Measurements from ENCODE around the gene SLC39A11.

SLC39A11 gene

GRCh38 chr17:73111386-73111785, 18.9 kb upstream of the SLC39A11 start:
- H3K4me1 ChIP-seq (ENCODE audit: control insufficient read depth in 1 of 2, insufficient read depth in 2 of 2, low read length in 2 of 2): no peaks in the 10 kb centered on the region
- H2BK12ac ChIP-seq (ENCODE audit: low read length): no peak overlapping the region
- WGBS (ENCODE audit: extremely low coverage, insufficient coverage, insufficient read length): no CpG with 5 or more reads among the region's 6 CpGs

GRCh38 chr17:73107191-73107590, 14.7 kb upstream of the SLC39A11 start:
- DNase-seq: no peak
- no peak overlapping the region for H4K12ac ChIP-seq (ENCODE audit: low read depth, low read length)
- H3K27me3 ChIP-seq (ENCODE audit: insufficient read depth, low read length): no peaks in the 10 kb centered on the region
- H4K91ac ChIP-seq (ENCODE audit: low read depth, low read length): no peak overlapping the region
- no peak overlapping the region for H2BK12ac ChIP-seq (ENCODE audit: low read length)
- no peaks in the 10 kb centered on the region for H3K79me1 ChIP-seq (ENCODE audit: low read length)
- no CpG with 5 or more reads among the region's 4 CpGs for WGBS (ENCODE audit: extremely low coverage, insufficient coverage, insufficient read length)
- no peak overlapping the region for H3K9ac ChIP-seq (ENCODE audit: low read length)
- no peak overlapping the region for H3K4me2 ChIP-seq (ENCODE audit: low read length)
- H3K9me3 ChIP-seq (ENCODE audit: insufficient read depth, low read depth, low read length): no peaks in the 10 kb centered on the region
- no peak overlapping the region for H3K14ac ChIP-seq (ENCODE audit: low read length)
- H2AK5ac ChIP-seq (ENCODE audit: low read length): no peak overlapping the region
- no peaks in the 10 kb centered on the region for H3K79me2 ChIP-seq (ENCODE audit: control insufficient read depth, insufficient read depth, low read length, poor library complexity)
- no peak overlapping the region for H3K4me3 ChIP-seq (ENCODE audit: low read depth, low read length)
- H2BK120ac ChIP-seq (ENCODE audit: insufficient read depth, low read length, poor library complexity): no peak overlapping the region
- no peaks in the 10 kb centered on the region for H3K36me3 ChIP-seq (ENCODE audit: control insufficient read depth in 1 of 2, insufficient read depth in 2 of 2, low read length in 2 of 2)
- H3K4me1 ChIP-seq (ENCODE audit: control insufficient read depth in 1 of 2, insufficient read depth in 2 of 2, low read length in 2 of 2): no peaks in the 10 kb centered on the region
- no peak overlapping the region for H4K8ac ChIP-seq (ENCODE audit: low read depth, low read length)
- H3K27ac ChIP-seq (ENCODE audit: low read depth, low read length): no peak overlapping the region
- no peak overlapping the region for H2BK5ac ChIP-seq (ENCODE audit: low read depth, low read length, poor library complexity)
- no peak overlapping the region for H3K4ac ChIP-seq (ENCODE audit: low read depth, low read length)
- H2AFZ ChIP-seq (ENCODE audit: insufficient read depth, low read length, poor library complexity): no peak overlapping the region
- H3K23ac ChIP-seq (ENCODE audit: low read length): no peak overlapping the region
- H3K18ac ChIP-seq (ENCODE audit: low read length): no peak overlapping the region

More at GRCh38 chr17:73111386-73111785, 18.9 kb upstream of the SLC39A11 start:
- H3K27me3 ChIP-seq (ENCODE audit: insufficient read depth, low read length): no peaks in the 10 kb centered on the region
- no peak for DNase-seq
- no peak overlapping the region for H2AFZ ChIP-seq (ENCODE audit: insufficient read depth, low read length, poor library complexity)
- no peak overlapping the region for H3K23ac ChIP-seq (ENCODE audit: low read length)
- H2AK5ac ChIP-seq (ENCODE audit: low read length): no peak overlapping the region
- H3K9me3 ChIP-seq (ENCODE audit: insufficient read depth, low read depth, low read length): no peaks in the 10 kb centered on the region
- no peak overlapping the region for H3K4ac ChIP-seq (ENCODE audit: low read depth, low read length)
- H3K9ac ChIP-seq (ENCODE audit: low read length): no peak overlapping the region
- no peak overlapping the region for H3K4me3 ChIP-seq (ENCODE audit: low read depth, low read length)
- H3K18ac ChIP-seq (ENCODE audit: low read length): no peak overlapping the region
- H3K79me2 ChIP-seq (ENCODE audit: control insufficient read depth, insufficient read depth, low read length, poor library complexity): no peaks in the 10 kb centered on the region
- H3K27ac ChIP-seq (ENCODE audit: low read depth, low read length): no peak overlapping the region
- H4K8ac ChIP-seq (ENCODE audit: low read depth, low read length): no peak overlapping the region
- H3K4me2 ChIP-seq (ENCODE audit: low read length): no peak overlapping the region
- no peak overlapping the region for H2BK120ac ChIP-seq (ENCODE audit: insufficient read depth, low read length, poor library complexity)
- no peak overlapping the region for H4K12ac ChIP-seq (ENCODE audit: low read depth, low read length)
- no peak overlapping the region for H3K14ac ChIP-seq (ENCODE audit: low read length)
- H3K36me3 ChIP-seq (ENCODE audit: control insufficient read depth in 1 of 2, insufficient read depth in 2 of 2, low read length in 2 of 2): no peaks in the 10 kb centered on the region
- no peak overlapping the region for H4K91ac ChIP-seq (ENCODE audit: low read depth, low read length)
- no peaks in the 10 kb centered on the region for H3K79me1 ChIP-seq (ENCODE audit: low read length)
- H2BK5ac ChIP-seq (ENCODE audit: low read depth, low read length, poor library complexity): no peak overlapping the region

GRCh38 chr17:73105431-73105830, 12.9 kb upstream of the SLC39A11 start:
- no CpG with 5 or more reads among the region's 1 CpG for WGBS (ENCODE audit: extremely low coverage, insufficient coverage, insufficient read length)
- no peak overlapping the region for H4K91ac ChIP-seq (ENCODE audit: low read depth, low read length)
- H4K12ac ChIP-seq (ENCODE audit: low read depth, low read length): no peak overlapping the region
- H2BK5ac ChIP-seq (ENCODE audit: low read depth, low read length, poor library complexity): no peak overlapping the region
- H3K14ac ChIP-seq (ENCODE audit: low read length): no peak overlapping the region
- no peak overlapping the region for H3K4me2 ChIP-seq (ENCODE audit: low read length)
- no peak overlapping the region for H3K23ac ChIP-seq (ENCODE audit: low read length)
- H3K36me3 ChIP-seq (ENCODE audit: control insufficient read depth in 1 of 2, insufficient read depth in 2 of 2, low read length in 2 of 2): no peaks in the 10 kb centered on the region
- no peak overlapping the region for H3K18ac ChIP-seq (ENCODE audit: low read length)
- H2BK12ac ChIP-seq (ENCODE audit: low read length): no peak overlapping the region
- no peak overlapping the region for H4K8ac ChIP-seq (ENCODE audit: low read depth, low read length)
- no peaks in the 10 kb centered on the region for H3K4me1 ChIP-seq (ENCODE audit: control insufficient read depth in 1 of 2, insufficient read depth in 2 of 2, low read length in 2 of 2)
- no peaks in the 10 kb centered on the region for H3K9me3 ChIP-seq (ENCODE audit: insufficient read depth, low read depth, low read length)
- H3K79me2 ChIP-seq (ENCODE audit: control insufficient read depth, insufficient read depth, low read length, poor library complexity): no peaks in the 10 kb centered on the region
- no peaks in the 10 kb centered on the region for H3K27me3 ChIP-seq (ENCODE audit: insufficient read depth, low read length)
- H3K4ac ChIP-seq (ENCODE audit: low read depth, low read length): no peak overlapping the region
- H2AFZ ChIP-seq (ENCODE audit: insufficient read depth, low read length, poor library complexity): no peak overlapping the region
- H2BK120ac ChIP-seq (ENCODE audit: insufficient read depth, low read length, poor library complexity): no peak overlapping the region
- no peak overlapping the region for H3K4me3 ChIP-seq (ENCODE audit: low read depth, low read length)
- H3K79me1 ChIP-seq (ENCODE audit: low read length): no peaks in the 10 kb centered on the region
- DNase-seq: no peak
- H3K27ac ChIP-seq (ENCODE audit: low read depth, low read length): no peak overlapping the region
- no peak overlapping the region for H2AK5ac ChIP-seq (ENCODE audit: low read length)
- no peak overlapping the region for H3K9ac ChIP-seq (ENCODE audit: low read length)

- H3K14ac ChIP-seq (ENCODE audit: low read length): no peak overlapping the region
- H3K79me2 ChIP-seq (ENCODE audit: control insufficient read depth, insufficient read depth, low read length, poor library complexity): no peaks in the 10 kb centered on the region
- no peak overlapping the region for H3K4me3 ChIP-seq (ENCODE audit: low read depth, low read length)
- H2AFZ ChIP-seq (ENCODE audit: insufficient read depth, low read length, poor library complexity): no peak overlapping the region
- H3K23ac ChIP-seq (ENCODE audit: low read length): no peak overlapping the region
- no peak overlapping the region for H3K27ac ChIP-seq (ENCODE audit: low read depth, low read length)
- no peak overlapping the region for H4K12ac ChIP-seq (ENCODE audit: low read depth, low read length)
- H3K4me1 ChIP-seq (ENCODE audit: control insufficient read depth in 1 of 2, insufficient read depth in 2 of 2, low read length in 2 of 2): no peaks in the 10 kb centered on the region
- H4K91ac ChIP-seq (ENCODE audit: low read depth, low read length): no peak overlapping the region
- H3K4me2 ChIP-seq (ENCODE audit: low read length): no peak overlapping the region
- no peak overlapping the region for H3K4ac ChIP-seq (ENCODE audit: low read depth, low read length)
- H2BK12ac ChIP-seq (ENCODE audit: low read length): no peak overlapping the region
- whole genome bisulfite sequencing (ENCODE audit: extremely low coverage, insufficient coverage, insufficient read length): no CpG with 5 or more reads among the region's 3 CpGs
- H3K79me1 ChIP-seq (ENCODE audit: low read length): no peaks in the 10 kb centered on the region
- no peak overlapping the region for H4K8ac ChIP-seq (ENCODE audit: low read depth, low read length)
- no peaks in the 10 kb centered on the region for H3K27me3 ChIP-seq (ENCODE audit: insufficient read depth, low read length)
- no peak overlapping the region for H3K18ac ChIP-seq (ENCODE audit: low read length)
- H3K36me3 ChIP-seq (ENCODE audit: control insufficient read depth in 1 of 2, insufficient read depth in 2 of 2, low read length in 2 of 2): no peaks in the 10 kb centered on the region
- H3K9me3 ChIP-seq (ENCODE audit: insufficient read depth, low read depth, low read length): no peaks in the 10 kb centered on the region
- no peak overlapping the region for H2BK120ac ChIP-seq (ENCODE audit: insufficient read depth, low read length, poor library complexity)
- DNase-seq: no peak
- no peak overlapping the region for H3K9ac ChIP-seq (ENCODE audit: low read length)
- H2BK5ac ChIP-seq (ENCODE audit: low read depth, low read length, poor library complexity): no peak overlapping the region
- no peak overlapping the region for H2AK5ac ChIP-seq (ENCODE audit: low read length)
Observed at GRCh38 chr17:73104450-73104849, 12.0 kb upstream of the SLC39A11 start.

All from trophoblast cell (in vitro differentiated cells and primary cell).